Upper lobe of right lung (tissue), 1 donor: ENCODE results near the gene MAEL. TPM values are rescaled to one million over a fixed set of nuclear protein-coding genes. Genes with fewer than 3 reads are reported as not detected.

Source experiments
- ATAC-seq: fragments of 200-7000 bp; cut with Tn5 transposase; one replicate; pipeline ENCODE4 v1.9.1; 2020; ENCODE audit warnings: mild to moderate bottlenecking, moderate library complexity
- DNase-seq: peaks from one replicate; pipeline ENCODE4 v3.0.0-alpha.2; 2020
- H3K27ac ChIP-seq: fragments of 200-600 bp; one replicate; pipeline ENCODE4 v1.8.0; 2022
- H3K27me3 ChIP-seq: fragments of 200-600 bp; one replicate; pipeline ENCODE4 v1.8.0; 2022; ENCODE audit warnings: mild to moderate bottlenecking
- H3K36me3 ChIP-seq: fragments of 200-600 bp; one replicate; pipeline ENCODE4 v1.8.0; 2022
- H3K4me1 ChIP-seq: fragments of 200-600 bp; one replicate; pipeline ENCODE4 v1.8.0; 2022
- H3K4me3 ChIP-seq: fragments of 200-600 bp; one replicate; pipeline ENCODE4 v1.8.0; 2022; ENCODE audit warnings: mild to moderate bottlenecking
- H3K9me3 ChIP-seq: fragments of 200-600 bp; one replicate; pipeline ENCODE4 v1.8.0; 2022
- CTCF ChIP-seq: fragments of 200-600 bp; IDR thresholded peaks from one replicate; pipeline ENCODE4 v1.8.0; 2022; ENCODE audit warnings: antibody characterized with exemption
- intact Hi-C: fragments of 100-400 bp; cut with DNase I; formaldehyde crosslinking; loops from one replicate; pipeline ENCODE4 v1.11.0; 2022
- total RNA-seq: library from RNA; stranded (reverse); fragmentation: NEBNext Ultra II Directional; extraction: Animal tissue kit (Norgen Biotek cat#: 25700); gene quantifications from one replicate; pipeline ENCODE4 v1.2.1, GENCODE V29; 2021
- donor health status: DM: no; HTN: yes; CAD: no; lungs with severe emphysema.

MAEL gene
- total RNA-seq, 1 donor from 2014 or later = not detected

GRCh38 chr1:166956872-166957271 is 32.2 kb upstream of the MAEL start:
- Histone ChIP-seq H3K36me3 (no peaks in the 10 kb centered on the region), H3K4me3 (no peak overlapping the region), H3K27me3 (peaks cover 6% of the 10 kb centered on the region), H3K9me3 (no peaks in the 10 kb centered on the region), H3K4me1 (no peaks in the 10 kb centered on the region), H3K27ac (no peak overlapping the region)
- intact Hi-C loops = no loop called here
- DNase-seq = no peak
- no peak for TF ChIP-seq CTCF
- no peak for ATAC-seq

DNA sequence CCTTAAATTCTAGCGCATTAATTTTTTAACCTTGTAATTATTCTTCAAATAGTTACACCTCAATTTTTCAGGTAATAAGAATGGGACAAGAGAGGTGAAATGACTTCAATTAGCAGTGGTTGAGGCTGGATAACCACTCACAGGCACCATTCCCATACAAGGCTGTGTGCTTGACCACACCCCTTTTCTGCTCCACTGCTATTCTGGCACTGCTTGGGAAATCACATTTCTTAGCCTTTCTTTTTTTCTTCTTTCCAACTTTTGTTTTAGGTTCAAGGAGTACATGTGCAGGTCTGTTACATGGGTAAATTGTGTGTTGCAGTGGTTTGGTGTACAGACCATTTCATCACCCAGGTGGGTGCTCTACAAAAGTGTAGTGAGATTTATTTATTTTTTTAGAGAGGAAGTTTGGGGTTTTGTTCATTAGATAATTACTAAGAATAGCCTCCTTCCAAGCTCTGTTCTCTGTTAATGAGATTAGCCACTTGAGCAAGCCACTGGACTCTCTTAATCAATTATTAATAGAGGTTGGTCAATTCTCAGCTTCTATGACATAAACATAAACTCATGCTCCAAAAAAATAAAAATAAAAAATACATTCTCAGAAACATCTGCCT is 28.1 kb upstream of the MAEL start:
- no peak for ATAC-seq
- peaks cover 13% of the 10 kb centered on the region for H3K27me3 ChIP-seq
- no peak overlapping the region for H3K4me3 ChIP-seq
- DNase-seq = no peak
- TF ChIP-seq CTCF = no peak
- H3K36me3 ChIP-seq = no peaks in the 10 kb centered on the region
- intact Hi-C loops = no loop called here
- no peaks in the 10 kb centered on the region for H3K4me1 ChIP-seq
- H3K9me3 ChIP-seq = no peaks in the 10 kb centered on the region
- no peak overlapping the region for H3K27ac ChIP-seq

DNA sequence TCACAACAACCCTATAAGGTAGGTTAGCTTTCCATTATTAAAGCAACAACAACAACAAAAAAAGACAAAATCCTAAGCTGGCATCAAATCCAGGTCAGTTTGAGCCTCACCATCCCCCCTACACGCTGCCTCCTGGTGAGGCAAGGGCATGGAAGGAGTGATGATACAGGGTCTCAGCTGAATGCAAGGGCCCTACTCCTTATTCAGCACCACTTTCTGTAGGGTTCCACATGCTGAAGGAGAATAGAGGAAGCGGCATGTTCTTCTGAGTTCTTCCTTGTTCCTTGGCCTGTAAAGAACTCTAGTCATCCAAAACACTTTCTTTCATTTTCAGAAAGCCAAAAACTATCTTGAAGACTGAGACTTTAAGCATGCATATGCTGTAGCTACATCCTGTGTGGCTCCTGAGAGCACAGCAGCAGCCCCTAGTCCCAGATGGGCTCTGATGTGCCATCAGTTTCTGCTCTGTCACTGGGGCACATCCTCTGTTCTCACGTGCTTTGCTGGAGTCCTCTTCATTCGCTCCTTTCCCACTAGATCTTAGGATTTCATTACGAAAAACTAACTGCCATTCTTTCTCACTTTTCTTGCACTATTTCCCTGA is 19.9 kb upstream of the MAEL start:
- H3K9me3 ChIP-seq = no peaks in the 10 kb centered on the region
- no peak overlapping the region for H3K4me3 ChIP-seq
- H3K27me3 ChIP-seq = peaks cover 33% of the 10 kb centered on the region
- ATAC-seq (no peak), DNase-seq (no peak)
- TF ChIP-seq CTCF = no peak
- H3K27ac ChIP-seq = no peak overlapping the region
- no peaks in the 10 kb centered on the region for H3K36me3 ChIP-seq
- intact Hi-C loops = no loop called here
- H3K4me1 ChIP-seq = no peaks in the 10 kb centered on the region

DNA sequence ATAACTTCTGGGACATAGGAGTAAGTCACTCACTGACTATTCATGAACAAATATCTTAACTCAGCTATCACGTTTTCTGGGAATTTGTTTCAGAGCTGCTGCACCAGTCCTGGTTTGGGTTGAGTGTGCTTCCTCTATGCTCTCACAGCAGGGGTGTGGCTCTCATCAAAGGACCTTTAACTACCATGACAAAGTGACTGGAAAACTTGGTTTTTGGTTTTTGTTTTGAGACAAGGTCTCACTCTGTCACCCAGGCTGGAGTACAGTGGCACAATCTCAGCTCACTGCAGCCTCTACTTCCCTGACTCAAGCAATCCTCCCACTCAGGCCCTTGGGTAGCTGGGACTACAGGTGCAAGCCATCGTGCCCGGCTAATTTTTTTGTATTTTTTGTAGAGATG is 17.8 kb upstream of the MAEL start:
- Histone ChIP-seq H3K9me3 (no peaks in the 10 kb centered on the region), H3K4me1 (peaks cover 5% of the 10 kb centered on the region), H3K4me3 (no peak overlapping the region), H3K27ac (no peak overlapping the region), H3K36me3 (no peaks in the 10 kb centered on the region), H3K27me3 (peaks cover 40% of the 10 kb centered on the region)
- no peak for TF ChIP-seq CTCF
- DNase-seq (no peak), ATAC-seq (no peak)
- intact Hi-C loops = no loop called here

GRCh38 chr1:166972193-166972592 is 16.9 kb upstream of the MAEL start:
- H3K27me3 ChIP-seq = peaks cover 40% of the 10 kb centered on the region
- ATAC-seq (no peak), DNase-seq (no peak)
- H3K27ac ChIP-seq = no peak overlapping the region
- no peak for TF ChIP-seq CTCF
- intact Hi-C loops = no loop called here
- no peaks in the 10 kb centered on the region for H3K36me3 ChIP-seq
- H3K9me3 ChIP-seq = no peaks in the 10 kb centered on the region
- H3K4me1 ChIP-seq = peaks cover 5% of the 10 kb centered on the region
- no peak overlapping the region for H3K4me3 ChIP-seq
